Measurements from ENCODE around the gene C3orf49.

C3orf49 gene

GRCh38 chr3:63851287-63851686, 32.2 kb downstream of the C3orf49 start:
- no peak overlapping the region for H3K9ac ChIP-seq (ENCODE audit: low read depth, low read length)
- peaks cover 35% of the 10 kb centered on the region for H3K4me1 ChIP-seq (ENCODE audit: insufficient read depth, low read length)
- no peaks in the 10 kb centered on the region for H3K36me3 ChIP-seq (ENCODE audit: insufficient read depth, low read length)
- no peak overlapping the region for H3K27ac ChIP-seq (ENCODE audit: low read depth, low read length)
- H3K4me3 ChIP-seq (ENCODE audit: low read length): no peak overlapping the region
- H3K9me3 ChIP-seq (ENCODE audit: insufficient read depth, low read depth, low read length): no peaks in the 10 kb centered on the region
- WGBS: 95% methylated on average over 3 of the region's 3 CpGs
- no peaks in the 10 kb centered on the region for H3K27me3 ChIP-seq (ENCODE audit: insufficient read depth, low read length)

- Histone ChIP-seq H3K36me3 (ENCODE audit: insufficient read depth, low read length) (no peaks in the 10 kb centered on the region), H3K4me1 (ENCODE audit: insufficient read depth, low read length) (peaks cover 33% of the 10 kb centered on the region), H3K9ac (ENCODE audit: low read depth, low read length) (no peak overlapping the region), H3K4me3 (ENCODE audit: low read length) (no peak overlapping the region), H3K27ac (ENCODE audit: low read depth, low read length) (no peak overlapping the region), H3K27me3 (ENCODE audit: insufficient read depth, low read length) (no peaks in the 10 kb centered on the region), H3K9me3 (ENCODE audit: insufficient read depth, low read depth, low read length) (no peaks in the 10 kb centered on the region)
- 94% methylated on average over 2 of the region's 4 CpGs for WGBS
These were observed 34.0 kb downstream of the C3orf49 start for GRCh38 chr3:63853106-63853505.

- Histone ChIP-seq H3K9ac (ENCODE audit: low read depth, low read length) (no peak overlapping the region), H3K27ac (ENCODE audit: low read depth, low read length) (peak overlapping the region; percentile 43), H3K36me3 (ENCODE audit: insufficient read depth, low read length) (no peaks in the 10 kb centered on the region), H3K27me3 (ENCODE audit: insufficient read depth, low read length) (no peaks in the 10 kb centered on the region), H3K4me3 (ENCODE audit: low read length) (no peak overlapping the region), H3K9me3 (ENCODE audit: insufficient read depth, low read depth, low read length) (no peaks in the 10 kb centered on the region), H3K4me1 (ENCODE audit: insufficient read depth, low read length) (peaks cover 36% of the 10 kb centered on the region)
- WGBS: 46% methylated on average over 1 of the region's 1 CpG
These were observed 36.3 kb downstream of the C3orf49 start for GRCh38 chr3:63855333-63855940.

GRCh38 chr3:63857311-63857710, 38.2 kb downstream of the C3orf49 start:
- H3K4me3 ChIP-seq (ENCODE audit: low read length): no peak overlapping the region
- H3K9ac ChIP-seq (ENCODE audit: low read depth, low read length): no peak overlapping the region
- no peaks in the 10 kb centered on the region for H3K9me3 ChIP-seq (ENCODE audit: insufficient read depth, low read depth, low read length)
- no peaks in the 10 kb centered on the region for H3K36me3 ChIP-seq (ENCODE audit: insufficient read depth, low read length)
- H3K27me3 ChIP-seq (ENCODE audit: insufficient read depth, low read length): no peaks in the 10 kb centered on the region
- no peak overlapping the region for H3K27ac ChIP-seq (ENCODE audit: low read depth, low read length)
- peaks cover 53% of the 10 kb centered on the region for H3K4me1 ChIP-seq (ENCODE audit: insufficient read depth, low read length)
- 89% methylated on average over 1 of the region's 2 CpGs for WGBS

- no peaks in the 10 kb centered on the region for H3K27me3 ChIP-seq (ENCODE audit: insufficient read depth, low read length)
- H3K9ac ChIP-seq (ENCODE audit: low read depth, low read length): no peak overlapping the region
- peaks cover 45% of the 10 kb centered on the region for H3K4me1 ChIP-seq (ENCODE audit: insufficient read depth, low read length)
- WGBS: 87% methylated on average over 3 of the region's 3 CpGs
- no peaks in the 10 kb centered on the region for H3K9me3 ChIP-seq (ENCODE audit: insufficient read depth, low read depth, low read length)
- H3K4me3 ChIP-seq (ENCODE audit: low read length): no peak overlapping the region
- H3K36me3 ChIP-seq (ENCODE audit: insufficient read depth, low read length): no peaks in the 10 kb centered on the region
- H3K27ac ChIP-seq (ENCODE audit: low read depth, low read length): no peak overlapping the region
These were observed 41.7 kb downstream of the C3orf49 start for GRCh38 chr3:63860776-63861175.

- Histone ChIP-seq H3K36me3 (ENCODE audit: insufficient read depth, low read length) (peaks cover 1% of the 10 kb centered on the region; the same call in 1 of the 2 replicates), H3K27me3 (ENCODE audit: insufficient read depth, low read length) (no peaks in the 10 kb centered on the region), H3K9ac (ENCODE audit: low read depth, low read length) (no peak overlapping the region), H3K4me3 (ENCODE audit: low read length) (no peak overlapping the region), H3K4me1 (ENCODE audit: insufficient read depth, low read length) (peaks cover 41% of the 10 kb centered on the region), H3K27ac (ENCODE audit: low read depth, low read length) (no peak overlapping the region), H3K9me3 (ENCODE audit: insufficient read depth, low read depth, low read length) (no peaks in the 10 kb centered on the region)
- 34% methylated on average over 2 of the region's 5 CpGs for WGBS
These were observed 42.2 kb downstream of the C3orf49 start for GRCh38 chr3:63861306-63861705.

GRCh38 chr3:63862804-63863149, 43.7 kb downstream of the C3orf49 start:
- Histone ChIP-seq H3K27ac (ENCODE audit: low read depth, low read length) (no peak overlapping the region), H3K4me1 (ENCODE audit: insufficient read depth, low read length) (peaks cover 30% of the 10 kb centered on the region)
- 25% methylated on average over 5 of the region's 5 CpGs for WGBS

GRCh38 chr3:63863150-63864007, 44.3 kb downstream of the C3orf49 start, which contains the start of the genes ATXN7 and THOC7:
TSS of gene ATXN7 (plus strand) at chr3:63863867. CDS start at chr3:63912599, 48,732 bp downstream.
TSS of gene THOC7 (minus strand) at chr3:63863805. CDS start at chr3:63863790, 15 bp downstream.
- H3K4me3 ChIP-seq (ENCODE audit: low read length): peak within 1 kb of the TSS; percentile 77
- no peaks in the 10 kb centered on the region for H3K9me3 ChIP-seq (ENCODE audit: insufficient read depth, low read depth, low read length)
- H3K27ac ChIP-seq (ENCODE audit: low read depth, low read length): peak within 1 kb of the TSS; percentile 85
- H3K36me3 ChIP-seq (ENCODE audit: insufficient read depth, low read length): peaks cover 5% of the 10 kb centered on the region
- H3K4me1 ChIP-seq (ENCODE audit: insufficient read depth, low read length): peaks cover 26% of the 10 kb centered on the region
- under 1% methylated on average over 98 of the region's 98 CpGs for WGBS
- peak within 1 kb of the TSS; percentile 96 for H3K9ac ChIP-seq (ENCODE audit: low read depth, low read length)
- H3K27me3 ChIP-seq (ENCODE audit: insufficient read depth, low read length): no peaks in the 10 kb centered on the region

More at GRCh38 chr3:63862804-63863149, 43.7 kb downstream of the C3orf49 start:
- Histone ChIP-seq H3K9ac (ENCODE audit: low read depth, low read length) (peak overlapping the region; percentile 96), H3K36me3 (ENCODE audit: insufficient read depth, low read length) (peaks cover 5% of the 10 kb centered on the region), H3K27me3 (ENCODE audit: insufficient read depth, low read length) (no peaks in the 10 kb centered on the region), H3K9me3 (ENCODE audit: insufficient read depth, low read depth, low read length) (no peaks in the 10 kb centered on the region), H3K4me3 (ENCODE audit: low read length) (peak overlapping the region; percentile 77)

GRCh38 chr3:63864008-63864964, 45.2 kb downstream of the C3orf49 start:
- WGBS: 2% methylated on average over 90 of the region's 93 CpGs
- Histone ChIP-seq H3K4me3 (ENCODE audit: low read length) (peak overlapping the region; percentile 77), H3K27me3 (ENCODE audit: insufficient read depth, low read length) (no peaks in the 10 kb centered on the region), H3K9me3 (ENCODE audit: insufficient read depth, low read depth, low read length) (no peaks in the 10 kb centered on the region), H3K27ac (ENCODE audit: low read depth, low read length) (peak overlapping the region; percentile 40; the same call in 1 of the 2 replicates), H3K4me1 (ENCODE audit: insufficient read depth, low read length) (peaks cover 19% of the 10 kb centered on the region), H3K9ac (ENCODE audit: low read depth, low read length) (peak overlapping the region; percentile 56), H3K36me3 (ENCODE audit: insufficient read depth, low read length) (peaks cover 5% of the 10 kb centered on the region)

- Histone ChIP-seq H3K27ac (ENCODE audit: low read depth, low read length) (no peak overlapping the region), H3K27me3 (ENCODE audit: insufficient read depth, low read length) (no peaks in the 10 kb centered on the region), H3K4me1 (ENCODE audit: insufficient read depth, low read length) (peaks cover 19% of the 10 kb centered on the region), H3K9me3 (ENCODE audit: insufficient read depth, low read depth, low read length) (no peaks in the 10 kb centered on the region), H3K9ac (ENCODE audit: low read depth, low read length) (no peak overlapping the region), H3K36me3 (ENCODE audit: insufficient read depth, low read length) (peaks cover 5% of the 10 kb centered on the region), H3K4me3 (ENCODE audit: low read length) (peak overlapping the region; percentile 77)
- WGBS: 76% methylated on average over 1 of the region's 3 CpGs
These were observed 45.8 kb downstream of the C3orf49 start for GRCh38 chr3:63864965-63865327.

All from HUES64 (cell line).